Heart left ventricle (tissue), 13 donors: ENCODE measurements around the gene TAF1B.

ENCODE experiments used
- POLR2A ChIP-seq, 2 donors: fragments of 450-650 bp; IDR thresholded peaks; one replicate each; pipeline ENCODE4 v1.6.1; 2017; ENCODE audit warnings: antibody characterized with exemption in 2 of 2, mild to moderate bottlenecking in 2 of 2, moderate library complexity in 2 of 2
- TF ChIP-seq, protein P1 (sequence below), 12 donors: fragments of 200-600 bp; sonication (generic) in 4 of 12; IDR thresholded peaks; one replicate each; pipeline versions ENCODE4 v1.5.0 to v1.8.0; 2018 to 2022; ENCODE audit warnings: antibody characterized with exemption in 12 of 12, mild to moderate bottlenecking in 5 of 12
- donor health status: ischemic (EF 13 %, LVEDD 7.1; RV severe dilation, severe dysfunction).
- donor health status: DM: no; HTN: yes; CAD: no.
- donor health status: DM: no; HTN: no; CAD: no.
- donor health status: ischemic (EF 25% LVEDD 6.9; RV normal size, moderate dysfunction).
- donor health status: ischemic (EF 25% LVEDD 5.7; RV mildly dilated, moderate dysfunction).
- donor health status: ischemic (EF 35%, LVEDD 5.7; RV mildly dilated, moderate dysfunction).
- donor health status: nonischemic (EF 11% LVEDD 7.7; RV severe dilation, severe dysfunction).
- donor health status: DM: yes; HTN: yes; CAD: no.
- donor health status: PGD.
- donor health status: ischemic (EF 29% LVEDD 5.4; RV normal size, mild dysfunction).
- donor health status: nonischemic (EF 23%, LVEDD 6.1; RV moderate dilation, normal function).

DNA sequence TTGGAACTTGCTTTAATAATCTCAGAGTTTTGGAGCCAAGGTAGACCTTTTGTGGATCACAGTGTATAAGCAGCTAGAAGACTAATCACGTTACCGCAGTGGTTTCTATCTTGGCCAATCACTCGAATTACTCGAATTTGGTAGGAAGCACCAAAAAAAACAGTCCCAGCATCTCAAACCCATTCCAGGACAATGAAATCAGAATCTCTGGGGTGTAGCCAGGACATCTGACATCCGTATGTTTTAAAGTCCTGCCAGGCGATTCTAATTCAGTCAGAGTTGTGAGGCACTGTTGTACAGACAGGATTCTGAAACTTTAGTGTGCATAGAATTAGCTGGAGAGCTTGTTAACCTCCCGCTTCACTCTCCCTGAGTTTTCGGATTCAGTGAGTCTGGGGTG, 139.0 kb downstream of the TAF1B start:
- TF ChIP-seq, protein P1, sequence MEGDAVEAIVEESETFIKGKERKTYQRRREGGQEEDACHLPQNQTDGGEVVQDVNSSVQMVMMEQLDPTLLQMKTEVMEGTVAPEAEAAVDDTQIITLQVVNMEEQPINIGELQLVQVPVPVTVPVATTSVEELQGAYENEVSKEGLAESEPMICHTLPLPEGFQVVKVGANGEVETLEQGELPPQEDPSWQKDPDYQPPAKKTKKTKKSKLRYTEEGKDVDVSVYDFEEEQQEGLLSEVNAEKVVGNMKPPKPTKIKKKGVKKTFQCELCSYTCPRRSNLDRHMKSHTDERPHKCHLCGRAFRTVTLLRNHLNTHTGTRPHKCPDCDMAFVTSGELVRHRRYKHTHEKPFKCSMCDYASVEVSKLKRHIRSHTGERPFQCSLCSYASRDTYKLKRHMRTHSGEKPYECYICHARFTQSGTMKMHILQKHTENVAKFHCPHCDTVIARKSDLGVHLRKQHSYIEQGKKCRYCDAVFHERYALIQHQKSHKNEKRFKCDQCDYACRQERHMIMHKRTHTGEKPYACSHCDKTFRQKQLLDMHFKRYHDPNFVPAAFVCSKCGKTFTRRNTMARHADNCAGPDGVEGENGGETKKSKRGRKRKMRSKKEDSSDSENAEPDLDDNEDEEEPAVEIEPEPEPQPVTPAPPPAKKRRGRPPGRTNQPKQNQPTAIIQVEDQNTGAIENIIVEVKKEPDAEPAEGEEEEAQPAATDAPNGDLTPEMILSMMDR (IDR thresholded peaks at IDR 0.05), result no peak
- no peak for TF ChIP-seq POLR2A (IDR thresholded peaks at IDR 0.05)
